Effector CD4-positive, alpha-beta T cell (primary cell): ENCODE results near the gene CTNNBL1.
"Not testable (repeated sequence)": the region's sequence is repeated elsewhere in the genome, so short reads cannot be mapped to it uniquely, and the experiment has no call there.

Source experiments
- DNase-seq: peaks from one replicate; pipeline ENCODE4 v3.0.0-alpha.2; 2020

CTNNBL1 gene

DNA sequence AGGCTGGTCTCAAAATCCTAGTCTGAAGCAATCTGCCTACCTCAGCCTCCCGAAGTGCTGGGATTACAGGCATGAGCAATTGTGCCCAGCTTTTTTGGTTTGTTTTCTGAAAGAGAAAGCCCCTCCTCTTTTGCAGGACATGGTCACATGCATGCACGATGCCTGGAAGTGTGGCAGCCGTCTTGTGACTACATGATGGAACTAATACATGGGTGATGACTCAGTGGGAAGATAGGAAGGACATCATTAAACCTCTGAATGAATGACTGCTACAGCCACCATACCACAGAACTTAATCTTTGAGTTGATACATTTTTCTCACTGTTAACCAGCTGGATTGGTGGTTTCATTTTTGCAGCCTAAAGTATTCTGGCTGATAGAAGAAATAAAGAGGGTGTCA is 13.4 kb upstream of the CTNNBL1 start:
- no peak for DNase-seq

DNA sequence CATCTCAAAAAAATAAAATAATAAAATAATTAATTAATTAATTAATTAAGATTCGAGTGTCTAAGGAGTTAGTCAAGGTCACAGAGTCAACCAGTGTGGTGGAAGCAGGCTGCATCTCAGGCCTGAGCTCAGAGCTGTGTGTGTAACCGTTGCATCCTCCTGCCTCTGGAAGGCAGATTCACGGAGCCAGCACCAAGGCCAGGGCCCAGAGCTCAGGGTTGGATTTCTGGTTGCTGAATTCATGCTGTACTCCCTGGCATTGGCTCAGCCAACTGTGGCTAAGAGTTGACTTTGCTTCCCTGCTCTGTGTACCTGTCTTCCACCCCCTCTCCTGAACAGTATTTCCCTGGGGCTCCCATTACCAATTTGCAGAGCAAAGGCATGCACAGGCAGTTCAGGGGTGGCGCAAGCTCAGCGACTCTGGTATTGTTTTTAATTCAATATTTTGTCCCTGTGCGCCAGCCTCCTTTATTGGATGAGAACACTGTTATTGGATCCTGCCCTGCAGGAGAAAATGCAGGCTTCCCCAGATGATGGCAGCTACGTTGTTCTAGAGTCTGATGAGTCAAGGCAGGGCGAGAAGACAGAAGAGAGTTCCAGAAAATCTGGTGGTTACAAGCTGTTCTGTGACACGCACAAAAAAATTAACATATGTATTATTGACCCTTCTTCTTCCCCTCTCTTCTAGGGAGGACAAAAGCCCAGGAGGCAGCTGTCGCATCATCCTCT is 12.3 kb upstream of the CTNNBL1 start:
- DNase-seq, result no peak

DNA sequence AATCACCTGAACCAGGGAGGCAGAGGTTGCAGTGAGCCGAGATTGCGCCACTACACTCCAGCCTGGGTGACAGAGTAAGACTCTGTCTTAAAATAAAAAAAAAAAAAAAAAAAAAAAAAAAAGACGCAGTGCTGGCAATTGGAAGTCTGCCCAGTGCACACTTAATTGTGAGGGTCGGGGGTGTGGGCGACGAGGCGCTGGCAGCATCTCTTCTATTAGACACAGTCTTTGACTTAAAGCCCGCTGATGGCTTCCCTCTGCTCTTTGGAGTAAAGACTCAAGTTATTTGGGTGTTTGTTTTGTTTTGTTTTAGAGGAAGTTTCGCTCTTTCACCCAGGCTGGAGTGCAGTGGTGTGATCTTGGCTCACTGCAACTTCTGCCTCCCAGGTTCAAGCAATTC is 10.7 kb upstream of the CTNNBL1 start:
- not testable (repeated sequence) for DNase-seq

DNA sequence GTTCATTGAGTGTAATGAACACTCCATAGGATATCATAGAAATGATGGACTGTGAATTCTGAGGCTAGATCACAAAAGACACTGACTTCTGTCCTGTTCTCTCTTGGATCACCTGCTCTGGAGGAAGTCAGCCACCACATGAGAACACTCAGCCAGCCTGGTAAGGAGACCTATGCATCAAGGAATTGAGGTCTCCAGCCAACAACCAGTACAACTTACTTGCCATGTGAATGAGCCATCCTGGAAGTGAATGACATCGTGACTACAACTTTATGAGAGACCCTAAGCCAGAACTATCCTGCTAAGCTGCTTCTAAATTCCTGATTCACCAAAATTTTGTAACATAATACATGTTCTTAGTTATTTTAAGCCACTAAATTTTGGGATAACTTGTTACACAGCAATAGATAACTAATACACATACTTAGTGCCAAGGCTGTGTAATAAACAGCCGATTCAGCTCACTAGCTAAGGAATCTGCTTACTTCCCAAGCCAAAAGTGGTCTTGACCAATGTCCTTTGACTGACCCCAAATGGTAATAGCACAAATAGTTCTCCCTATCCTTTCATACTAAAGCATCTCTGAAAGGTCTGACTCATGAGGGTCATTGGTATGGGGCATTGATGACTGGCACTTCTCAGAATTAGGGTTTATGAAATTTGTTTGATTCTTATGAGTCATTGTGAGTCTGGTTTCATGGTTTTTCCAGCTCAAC is 6.9 kb upstream of the CTNNBL1 start:
- DNase-seq, result no peak

DNA sequence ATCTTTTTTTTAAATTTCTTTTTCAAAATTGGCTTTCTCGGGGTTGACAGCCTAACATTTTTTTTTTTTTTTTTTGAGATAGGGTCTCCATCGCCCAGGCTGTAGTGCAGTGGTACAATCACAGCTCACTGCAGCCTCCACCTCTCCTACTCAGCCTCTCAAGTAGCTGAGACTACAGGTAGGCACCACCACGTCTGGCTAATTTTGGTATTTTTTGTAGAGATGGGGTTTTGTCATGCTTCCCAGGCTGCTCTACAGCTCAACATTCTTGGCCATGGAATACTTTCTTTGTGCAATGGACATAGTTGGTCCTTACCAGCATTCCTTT is 6.4 kb upstream of the CTNNBL1 start:
- no peak for DNase-seq

DNA sequence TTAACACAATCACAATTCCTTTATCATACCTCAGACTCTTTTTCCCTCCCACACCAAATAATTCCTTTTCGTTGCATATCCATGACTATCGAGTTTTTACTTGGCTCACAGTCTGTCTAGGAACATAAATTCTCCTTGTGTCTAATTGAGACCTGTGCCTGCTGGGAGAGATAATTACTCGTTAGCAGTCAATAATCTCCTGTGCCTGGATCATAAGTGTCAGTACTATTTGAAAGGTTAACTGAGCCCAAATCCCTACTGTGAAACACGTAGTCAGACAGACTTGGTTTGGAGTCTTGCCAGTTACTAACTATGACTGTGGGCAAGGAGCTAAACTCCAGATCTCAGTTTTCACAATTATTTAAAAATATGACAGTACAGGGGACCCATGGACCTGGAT is 5.7 kb upstream of the CTNNBL1 start:
- DNase-seq, result no peak

DNA sequence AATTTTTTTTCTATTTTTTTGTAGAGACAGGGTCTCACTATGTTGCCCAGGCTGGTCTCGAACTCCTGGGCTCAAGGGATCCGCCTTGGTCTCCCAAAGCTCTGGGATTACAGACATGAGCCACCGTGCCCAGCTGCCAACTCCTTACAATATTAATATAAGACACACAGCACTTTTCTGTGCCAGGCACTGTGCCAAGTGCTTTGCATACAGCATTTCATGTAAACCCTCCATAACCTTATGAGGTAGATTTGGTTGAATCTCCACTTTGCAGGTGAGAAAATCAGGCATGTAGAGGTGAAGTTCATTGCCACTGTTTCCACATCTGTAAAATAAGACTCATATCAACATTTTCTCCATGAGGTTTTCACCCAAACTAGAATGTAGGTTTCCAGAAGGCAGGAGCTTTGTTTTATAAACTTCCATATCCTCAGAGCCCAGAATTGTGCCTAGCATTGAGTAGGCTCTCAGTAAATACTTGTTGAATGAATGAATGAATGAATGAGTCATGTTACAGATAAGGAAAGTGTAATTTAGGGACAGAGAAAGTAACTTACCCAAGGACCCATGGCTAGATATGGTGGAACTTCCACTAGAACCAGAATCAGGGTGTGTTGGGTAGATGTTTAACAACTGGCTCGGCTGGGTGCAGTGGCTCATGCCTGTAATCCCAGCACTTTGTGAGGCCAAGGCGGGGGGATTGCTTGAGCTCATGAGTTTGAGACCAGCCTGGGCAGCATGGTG is 3.0 kb upstream of the CTNNBL1 start:
- no peak for DNase-seq

DNA sequence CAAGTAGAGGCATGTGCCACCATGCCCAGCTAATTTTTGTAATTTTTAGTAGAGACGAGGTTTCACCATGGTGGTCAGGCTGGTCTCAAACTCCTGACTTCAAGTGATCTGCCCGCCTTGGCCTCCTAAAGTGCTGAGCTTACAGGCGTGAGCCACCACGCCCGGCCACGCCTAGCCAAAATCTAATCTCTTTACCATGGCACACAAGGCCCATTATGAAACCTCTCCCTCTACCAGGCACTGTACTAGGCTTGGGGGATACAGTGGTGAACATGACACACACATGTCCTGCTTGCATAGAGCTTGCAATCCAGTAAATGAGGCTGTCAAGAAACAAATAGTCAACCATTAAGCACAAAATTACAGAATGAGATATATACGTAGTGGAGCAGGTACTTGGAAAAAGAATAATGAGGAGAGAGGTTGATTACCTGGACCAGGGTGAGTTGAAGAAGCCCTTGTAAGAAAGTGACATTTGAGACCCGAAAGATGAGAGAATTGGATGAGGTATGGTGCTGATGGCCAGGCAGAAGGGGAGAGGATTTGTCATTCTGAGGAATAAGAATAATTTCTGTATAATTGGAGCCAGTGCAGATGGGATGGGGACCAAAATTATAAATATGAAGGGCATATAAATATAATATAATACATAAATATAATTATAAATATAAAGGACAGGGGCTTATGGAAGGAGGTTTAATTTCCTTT is 1.2 kb upstream of the CTNNBL1 start:
- DNase-seq, result no peak

DNA sequence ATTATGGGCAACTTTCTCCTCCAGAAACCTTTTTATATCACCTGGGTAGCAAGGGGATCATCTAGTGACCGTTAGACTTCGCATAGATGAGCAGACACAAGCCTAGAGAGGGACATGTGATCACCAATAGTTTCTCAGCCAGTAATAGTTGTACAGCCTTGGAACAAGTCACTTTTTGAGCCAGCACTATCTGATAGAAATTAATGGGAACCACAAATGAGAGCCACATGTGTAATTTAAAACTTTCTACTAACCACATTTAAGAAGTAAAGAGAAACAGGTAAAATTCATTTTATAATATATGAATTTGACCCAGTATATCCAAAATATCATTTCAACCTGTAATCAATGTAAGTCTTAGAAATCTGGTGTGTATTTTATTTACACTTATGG is 592 bp upstream of the CTNNBL1 start:
- DNase-seq, result no peak

DNA sequence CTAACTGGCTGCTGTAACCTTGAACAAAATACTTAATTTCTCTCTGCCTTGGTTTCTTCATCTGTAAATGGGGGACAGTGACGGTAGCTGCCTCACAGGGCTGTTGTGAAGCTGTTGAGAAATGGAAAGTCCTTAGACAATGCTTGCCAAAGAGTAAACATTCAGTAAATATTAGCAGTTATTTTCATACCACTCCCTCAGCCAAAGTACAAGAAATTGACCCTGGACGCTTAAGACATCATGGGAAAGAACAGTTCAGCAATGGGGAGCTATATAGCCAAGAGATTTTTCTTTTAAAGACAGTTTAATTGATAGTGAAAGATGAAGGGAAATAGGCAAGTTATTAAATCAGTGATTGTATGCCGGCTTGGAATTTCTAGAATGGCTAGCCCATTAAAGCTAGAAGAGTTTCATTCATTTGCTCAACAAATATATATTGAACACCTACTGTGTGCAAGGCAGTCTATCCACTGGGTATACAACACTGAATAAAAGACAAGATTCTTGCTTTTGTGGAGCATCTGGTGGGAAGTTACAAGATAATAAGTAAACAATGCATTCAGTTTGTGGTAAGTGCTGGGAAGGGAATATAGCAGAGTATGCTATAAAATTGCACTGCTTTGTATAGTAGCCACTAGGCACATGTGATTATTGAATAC is 2.0 kb downstream of the CTNNBL1 start:
- no peak for DNase-seq

DNA sequence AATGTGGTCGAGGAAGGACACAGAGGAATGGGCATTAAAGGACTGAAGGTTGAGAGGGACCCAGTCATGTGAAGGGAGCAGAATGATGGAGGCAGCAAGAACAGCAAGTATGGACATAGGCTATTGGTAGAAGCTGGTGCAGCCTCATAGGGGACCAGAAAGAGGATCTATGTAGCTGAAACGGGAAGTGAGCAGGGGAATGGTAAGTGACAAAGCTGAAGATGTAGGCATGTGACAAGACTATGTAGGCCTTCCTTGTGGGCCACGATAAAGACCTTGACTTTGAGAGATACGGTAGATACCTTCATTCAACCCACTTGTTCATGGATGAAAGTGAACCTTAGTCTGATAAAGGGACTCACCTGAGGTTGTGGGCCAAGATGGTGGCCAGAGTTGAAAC is 3.5 kb downstream of the CTNNBL1 start:
- DNase-seq, result no peak

DNA sequence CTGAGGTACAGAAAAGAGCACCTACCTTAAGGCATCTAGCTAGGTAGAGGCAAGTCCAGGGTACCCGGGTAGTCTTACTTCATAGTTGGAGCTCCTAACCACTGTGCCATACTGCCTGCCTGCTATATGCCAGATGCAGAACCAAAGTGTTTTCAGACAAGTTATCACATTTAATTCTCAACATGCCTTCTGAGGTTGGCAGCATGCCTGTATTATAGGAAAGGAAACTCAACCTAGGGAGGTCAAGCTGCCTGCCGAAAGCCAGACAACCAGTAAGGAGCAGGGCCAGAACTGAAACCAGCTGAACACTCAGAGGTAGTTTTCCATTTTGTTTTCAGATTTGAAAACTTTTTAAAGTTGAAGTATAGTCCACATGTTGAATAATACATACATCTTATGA is 5.4 kb downstream of the CTNNBL1 start:
- DNase-seq, result no peak

DNA sequence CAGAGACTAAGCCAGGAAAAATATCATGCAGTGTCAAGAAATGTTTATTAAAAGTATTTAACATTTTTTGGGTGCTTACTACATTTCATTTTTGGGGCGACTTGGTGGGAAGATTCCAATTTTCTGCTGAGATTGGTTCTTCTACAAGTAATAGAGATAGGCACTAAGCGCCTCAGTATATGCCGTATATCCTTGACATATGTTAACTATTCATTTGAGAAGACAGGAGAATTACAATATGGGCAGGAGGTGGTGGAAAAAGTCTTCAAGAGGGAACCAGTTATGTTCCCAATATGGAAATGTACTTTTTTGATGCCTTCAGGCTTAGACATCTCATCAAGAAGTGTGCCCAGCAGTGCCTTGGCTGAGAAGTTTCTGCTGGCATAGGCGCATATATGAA is 6.5 kb downstream of the CTNNBL1 start:
- DNase-seq, result no peak

DNA sequence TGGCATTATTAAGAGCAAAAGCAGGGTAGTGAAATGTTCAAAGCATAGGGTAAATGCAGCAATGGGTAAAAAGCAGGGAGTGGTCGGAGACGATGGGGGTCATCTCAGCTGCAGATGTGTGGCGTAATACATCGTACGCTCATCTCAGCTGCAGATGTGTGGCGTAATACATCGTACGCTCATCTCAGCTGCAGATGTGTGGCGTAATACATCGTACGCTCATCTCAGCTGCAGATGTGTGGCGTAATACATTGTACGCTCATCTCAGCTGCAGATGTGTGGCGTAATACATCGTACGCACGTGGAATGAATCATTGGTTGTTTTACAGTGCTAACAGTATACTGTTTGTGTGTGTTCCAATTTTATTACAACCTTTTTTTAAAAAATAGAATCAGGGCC is 7.8 kb downstream of the CTNNBL1 start:
- not testable (repeated sequence) for DNase-seq

DNA sequence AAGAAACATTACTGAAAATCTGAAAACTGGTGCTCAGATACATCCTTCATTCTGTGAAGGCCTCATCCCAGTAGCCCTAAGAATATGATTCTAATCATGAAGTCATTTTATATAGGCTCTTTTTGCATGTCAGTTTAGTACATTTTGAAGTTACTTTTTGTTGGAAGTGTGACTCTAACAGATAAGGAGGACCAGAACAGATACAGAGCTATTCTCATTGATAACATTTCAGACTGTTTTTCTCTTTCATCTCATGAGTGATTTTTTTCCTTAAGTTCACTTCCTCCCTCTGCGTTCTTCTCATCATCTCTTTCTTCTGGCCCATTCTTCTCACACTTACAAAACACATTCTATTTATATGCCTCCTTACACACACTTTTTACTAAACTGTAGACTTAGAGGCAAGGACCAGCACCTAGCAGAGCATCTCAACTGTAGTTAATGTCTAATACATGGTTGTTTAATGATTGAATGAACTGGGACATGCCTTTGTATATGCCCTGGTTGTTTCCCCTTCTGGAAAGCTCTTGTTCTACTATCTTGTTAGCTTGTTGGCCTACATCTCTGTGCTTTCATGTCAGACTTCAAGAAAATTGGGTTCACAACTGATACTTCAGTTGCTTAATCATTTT is 8.7 kb downstream of the CTNNBL1 start:
- no peak for DNase-seq

DNA sequence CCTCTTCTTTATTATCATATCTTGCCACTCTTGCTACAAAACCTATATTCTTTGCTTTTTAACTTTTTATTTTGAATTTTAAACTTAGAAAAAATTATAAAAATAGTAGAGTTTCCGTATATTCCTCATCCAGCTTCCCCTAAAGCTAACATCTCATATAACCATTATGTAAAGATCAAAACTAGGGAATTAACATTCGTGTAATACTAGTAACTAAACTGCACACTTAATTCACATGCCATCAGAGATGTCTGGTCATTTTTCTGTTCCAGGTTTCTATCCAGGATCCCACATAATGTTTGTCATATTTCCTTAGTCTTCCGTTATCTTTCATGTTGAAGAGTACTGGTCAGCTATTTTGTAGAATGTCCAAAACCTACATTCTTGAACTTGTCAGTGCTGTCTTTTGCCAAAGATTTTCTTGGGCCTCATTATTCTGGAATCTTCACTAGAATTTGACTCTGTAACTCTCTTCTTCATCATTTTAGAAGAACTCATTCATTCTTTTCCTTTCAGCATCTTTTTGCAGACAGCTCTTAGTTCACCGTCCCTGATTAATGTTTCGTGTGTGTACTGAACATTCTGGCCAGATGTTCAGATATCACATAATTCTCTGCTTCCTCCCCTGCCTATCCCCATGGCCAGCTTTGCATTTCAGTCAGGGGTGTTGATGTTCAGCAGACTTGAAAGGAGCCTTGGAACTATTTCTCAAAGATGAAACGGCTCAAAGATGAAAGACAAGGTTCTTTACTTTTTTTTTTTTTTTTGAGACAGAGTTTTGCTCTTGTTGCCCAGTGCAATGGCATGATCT is 9.4 kb downstream of the CTNNBL1 start:
- DNase-seq, result no peak

DNA sequence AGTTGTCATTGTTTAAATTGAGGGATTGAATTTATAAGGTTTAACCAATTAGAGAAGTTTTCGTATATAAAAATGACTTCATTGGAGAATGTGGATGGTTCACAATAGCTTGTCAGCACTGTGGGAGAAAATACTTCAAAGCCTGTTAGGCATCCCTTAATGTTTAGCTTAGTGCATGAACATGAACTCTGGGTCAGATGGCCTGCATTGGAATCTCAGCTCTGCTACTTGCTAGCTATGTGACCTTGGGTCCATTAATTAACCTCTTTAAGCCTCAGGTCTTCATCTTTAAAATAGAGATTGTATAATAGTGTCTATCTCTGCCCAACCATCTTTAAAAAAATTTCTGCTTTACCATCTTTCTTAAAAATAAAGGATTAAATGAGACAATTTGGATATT is 11.1 kb downstream of the CTNNBL1 start:
- DNase-seq, result no peak

DNA sequence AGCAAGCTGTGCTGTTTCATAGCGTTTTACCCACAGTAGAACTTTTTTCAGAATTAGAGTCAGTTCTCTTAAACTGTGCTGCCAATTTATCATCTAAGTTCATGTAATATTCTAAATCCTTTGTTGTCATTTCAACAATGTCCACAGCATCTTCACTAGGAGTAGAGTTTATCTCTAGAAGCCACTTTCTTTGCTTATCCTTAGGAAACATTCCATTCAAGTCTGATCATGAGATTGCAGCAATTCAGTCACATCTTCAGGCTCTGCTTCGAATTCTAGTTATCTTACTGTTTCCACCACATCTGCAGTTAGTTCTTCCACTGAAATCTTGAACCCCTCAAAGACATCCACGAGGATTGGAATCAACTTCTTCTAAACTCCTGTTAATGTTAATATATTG is 12.5 kb downstream of the CTNNBL1 start:
- no peak for DNase-seq

DNA sequence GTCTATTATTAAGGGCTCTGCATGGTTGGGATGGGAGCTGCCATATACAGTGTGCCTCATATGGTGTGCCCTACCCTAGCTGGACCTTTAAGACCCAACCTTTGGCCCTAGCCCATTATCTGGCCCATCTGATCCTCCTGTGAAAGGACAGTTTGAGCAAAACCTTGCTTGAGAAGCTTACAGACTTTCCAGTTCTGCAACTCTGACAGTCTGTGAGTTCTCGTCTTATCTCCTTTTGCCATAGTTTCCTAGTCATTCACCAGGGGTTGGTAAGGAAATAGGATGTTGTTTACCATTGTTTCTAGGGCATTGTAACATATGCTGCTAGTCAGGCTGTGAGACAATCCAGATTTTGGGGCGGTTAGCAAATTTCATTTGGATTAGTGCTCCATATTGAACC is 17.2 kb downstream of the CTNNBL1 start:
- DNase-seq, result no peak

DNA sequence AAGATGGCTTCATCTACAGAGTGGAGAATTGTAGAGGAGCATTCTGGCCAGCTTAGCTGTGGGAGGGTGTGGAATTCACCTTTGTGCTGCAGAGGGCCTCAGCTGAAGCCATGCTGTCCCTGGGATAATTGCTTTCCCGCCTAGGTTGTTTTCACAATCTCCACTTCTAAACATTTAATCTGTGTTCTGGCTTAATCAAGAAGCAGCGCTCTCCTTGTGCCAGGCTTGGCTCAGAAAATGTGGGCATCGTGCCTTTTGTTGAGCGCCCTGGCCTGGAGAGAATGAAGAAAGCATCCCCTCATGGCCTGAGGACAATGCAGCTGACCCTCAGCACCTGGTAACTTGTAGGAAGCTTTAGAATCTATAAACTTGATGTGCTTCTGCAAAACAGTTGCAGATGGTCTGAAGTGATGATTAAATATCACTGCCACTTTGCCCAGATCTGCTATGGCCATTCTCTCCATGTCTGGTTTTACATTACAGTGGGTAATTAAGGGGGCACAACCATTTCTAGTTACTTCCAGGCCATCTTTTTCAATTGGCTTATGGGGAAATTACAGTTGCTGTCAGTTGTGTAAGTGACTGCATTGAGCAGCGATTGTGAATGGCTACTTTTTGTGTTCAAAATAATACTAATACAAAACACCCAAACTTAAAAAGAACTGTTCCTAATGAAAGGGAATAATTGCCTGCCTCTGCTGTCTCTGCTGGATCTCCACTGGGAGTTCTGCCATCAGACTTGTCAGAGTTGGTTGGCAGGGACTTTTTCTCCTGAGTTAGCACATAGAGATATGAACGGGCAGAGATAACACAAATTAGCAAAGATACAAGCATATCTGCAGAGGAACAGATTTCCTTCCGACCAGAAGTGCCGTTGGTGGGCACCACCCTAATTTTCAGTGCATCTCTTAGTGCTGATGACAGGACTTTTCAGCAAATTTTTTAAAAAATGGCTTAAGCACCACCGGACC is 18.4 kb downstream of the CTNNBL1 start:
- DNase-seq, result no peak
